ENCODE measurements around the gene CDK11B.

The CDK11B gene

GRCh38 chr1:1619917-1620361, 38.9 kb downstream of the CDK11B start:
- peak; percentile 47 for TF ChIP-seq CTCF (IDR thresholded peaks at IDR 0.05; ENCODE audit: low read depth, low read length)
- no peak for TF ChIP-seq EZH2phosphoT487 (IDR thresholded peaks at IDR 0.05; ENCODE audit: low read depth)
- Histone ChIP-seq H3K27ac (ENCODE audit: low read length) (no peak overlapping the region), H3K79me2 (ENCODE audit: low read length) (peaks cover 4% of the 10 kb centered on the region; the same call in 1 of the 2 replicates), H2AFZ (ENCODE audit: low read depth, low read length) (no peak overlapping the region), H4K20me1 (ENCODE audit: insufficient read depth, low read length) (no peaks in the 10 kb centered on the region), H3K36me3 (replicated peaks; ENCODE audit: low read depth, low read length) (no peaks in the 10 kb centered on the region), H3K4me3 (ENCODE audit: low read length) (no peak overlapping the region), H3K9me3 (ENCODE audit: insufficient read depth, low read length) (no peaks in the 10 kb centered on the region), H3K4me1 (ENCODE audit: low read length) (peaks cover 5% of the 10 kb centered on the region; the same call in 1 of the 2 replicates), H3K27me3 (ENCODE audit: low read depth, low read length) (no peaks in the 10 kb centered on the region), H3K4me2 (ENCODE audit: low read length) (no peak overlapping the region), H3K9ac (ENCODE audit: low read length) (no peak overlapping the region)

GRCh38 chr1:1618396-1619068, 40.3 kb downstream of the CDK11B start:
- H3K9ac ChIP-seq (ENCODE audit: low read length), result no peak overlapping the region
- no peaks in the 10 kb centered on the region for H3K27me3 ChIP-seq (ENCODE audit: low read depth, low read length)
- no peaks in the 10 kb centered on the region for H4K20me1 ChIP-seq (ENCODE audit: insufficient read depth, low read length)
- H3K4me1 ChIP-seq (ENCODE audit: low read length), result peaks cover 14% of the 10 kb centered on the region
- no peaks in the 10 kb centered on the region for H3K36me3 ChIP-seq (replicated peaks; ENCODE audit: low read depth, low read length)
- H3K9me3 ChIP-seq (ENCODE audit: insufficient read depth, low read length), result no peaks in the 10 kb centered on the region
- no peak overlapping the region for H3K4me2 ChIP-seq (ENCODE audit: low read length)
- no peak overlapping the region for H3K27ac ChIP-seq (ENCODE audit: low read length)
- TF ChIP-seq CTCF (IDR thresholded peaks at IDR 0.05; ENCODE audit: low read depth, low read length) (no peak), EZH2phosphoT487 (IDR thresholded peaks at IDR 0.05; ENCODE audit: low read depth) (no peak)
- H3K4me3 ChIP-seq (ENCODE audit: low read length), result no peak overlapping the region
- H2AFZ ChIP-seq (ENCODE audit: low read depth, low read length), result no peak overlapping the region
- H3K79me2 ChIP-seq (ENCODE audit: low read length), result peaks cover 12% of the 10 kb centered on the region; the same call in 1 of the 2 replicates

GRCh38 chr1:1617925-1618324, 40.9 kb downstream of the CDK11B start:
- H3K27me3 ChIP-seq (ENCODE audit: low read depth, low read length), result no peaks in the 10 kb centered on the region
- H3K9ac ChIP-seq (ENCODE audit: low read length), result no peak overlapping the region
- H3K36me3 ChIP-seq (replicated peaks; ENCODE audit: low read depth, low read length), result no peaks in the 10 kb centered on the region
- no peak overlapping the region for H2AFZ ChIP-seq (ENCODE audit: low read depth, low read length)
- H4K20me1 ChIP-seq (ENCODE audit: insufficient read depth, low read length), result no peaks in the 10 kb centered on the region
- no peaks in the 10 kb centered on the region for H3K9me3 ChIP-seq (ENCODE audit: insufficient read depth, low read length)
- H3K4me1 ChIP-seq (ENCODE audit: low read length), result peaks cover 14% of the 10 kb centered on the region
- peaks cover 12% of the 10 kb centered on the region; the same call in 1 of the 2 replicates for H3K79me2 ChIP-seq (ENCODE audit: low read length)
- no peak overlapping the region for H3K4me3 ChIP-seq (ENCODE audit: low read length)
- TF ChIP-seq EZH2phosphoT487 (IDR thresholded peaks at IDR 0.05; ENCODE audit: low read depth), result no peak
- TF ChIP-seq CTCF (IDR thresholded peaks at IDR 0.05; ENCODE audit: low read depth, low read length), result no peak
- no peak overlapping the region for H3K4me2 ChIP-seq (ENCODE audit: low read length)
- H3K27ac ChIP-seq (ENCODE audit: low read length), result no peak overlapping the region

- H3K9ac ChIP-seq (ENCODE audit: low read length), result no peak overlapping the region
- no peaks in the 10 kb centered on the region for H3K36me3 ChIP-seq (replicated peaks; ENCODE audit: low read depth, low read length)
- no peak overlapping the region for H3K4me3 ChIP-seq (ENCODE audit: low read length)
- H3K4me2 ChIP-seq (ENCODE audit: low read length), result no peak overlapping the region
- H3K27me3 ChIP-seq (ENCODE audit: low read depth, low read length), result no peaks in the 10 kb centered on the region
- no peaks in the 10 kb centered on the region for H3K9me3 ChIP-seq (ENCODE audit: insufficient read depth, low read length)
- peaks cover 14% of the 10 kb centered on the region for H3K4me1 ChIP-seq (ENCODE audit: low read length)
- no peak for TF ChIP-seq CTCF (IDR thresholded peaks at IDR 0.05; ENCODE audit: low read depth, low read length)
- H3K79me2 ChIP-seq (ENCODE audit: low read length), result peaks cover 12% of the 10 kb centered on the region; the same call in 1 of the 2 replicates
- no peak overlapping the region for H3K27ac ChIP-seq (ENCODE audit: low read length)
- H4K20me1 ChIP-seq (ENCODE audit: insufficient read depth, low read length), result no peaks in the 10 kb centered on the region
- no peak overlapping the region for H2AFZ ChIP-seq (ENCODE audit: low read depth, low read length)
Measured at GRCh38 chr1:1617516-1617915, 41.3 kb downstream of the CDK11B start.
